ENCODE results near the gene TYR.

GRCh38 chr11:89249196-89249595 lies 71.5 kb downstream of the TYR start:
- no peak for TF ChIP-seq CTCF (conservative IDR thresholded peaks at IDR 0.05 in 1 of 2, IDR thresholded peaks at IDR 0.05 in 1 of 2; ENCODE audit: low read depth in 1 of 2, low read length in 2 of 2)
- no peak for TF ChIP-seq EZH2 (IDR thresholded peaks at IDR 0.05; ENCODE audit: low read length, missing control alignments)
